Spinal cord (tissue), 10 donors: ENCODE data around the gene SCN10A. TPM values are rescaled to one million over a fixed set of nuclear protein-coding genes. Genes with fewer than 3 reads are reported as not detected.

Experiments used
- DNase-seq, 6 donors: peaks; one replicate each; pipeline versions ENCODE4 v3.0.0 to v3.0.0-alpha.2; 2013 to 2015; ENCODE audit warnings: low spot score in 6 of 6, low read depth in 4 of 6
- H3K27ac ChIP-seq: one replicate; pipeline ENCODE4 v1.5.1; 2013; ENCODE audit warnings: low read depth, low read length, control low read depth
- H3K27me3 ChIP-seq: one replicate; pipeline ENCODE4 v1.6.1; 2013; ENCODE audit warnings: low read length; ENCODE audit not compliant: control insufficient read depth, insufficient read depth
- H3K36me3 ChIP-seq: one replicate; pipeline ENCODE4 v1.6.1; 2013; ENCODE audit warnings: low read length; ENCODE audit not compliant: control insufficient read depth, insufficient read depth
- H3K4me1 ChIP-seq: one replicate; pipeline ENCODE4 v1.6.1; 2013; ENCODE audit warnings: low read length; ENCODE audit not compliant: control insufficient read depth, insufficient read depth
- H3K4me3 ChIP-seq: one replicate; pipeline ENCODE4 v1.5.1; 2013; ENCODE audit warnings: low read depth, low read length, control low read depth
- H3K9me3 ChIP-seq: one replicate; pipeline ENCODE4 v1.6.1; 2013; ENCODE audit warnings: low read length; ENCODE audit not compliant: control insufficient read depth, insufficient read depth
- WGBS: methylation state at CpG from one replicate; pipeline ENCODE4 v1.1.5; 2013; ENCODE audit warnings: missing lambda C conversion rate; ENCODE audit not compliant: insufficient coverage; 5-methylcytosine and 5-hydroxymethylcytosine counted together
- polyA plus RNA-seq, 2 donors: library from polyadenylated mRNA; unstranded; fragments of 120-200 nt; gene quantifications; one replicate each; pipeline ENCODE4 v1.2.1, GENCODE V29; 2013; ENCODE audit not compliant: insufficient read length in 2 of 2
- total RNA-seq, 2 donors: library from RNA; depleted of rRNA in 1 of 2; stranded (reverse); fragments of 120-200 nt in 1 of 2; fragments of >200 nt in 1 of 2; gene quantifications; one replicate each; pipeline versions ENCODE4 v1.2.3 to v1.2.4, GENCODE V29; 2013 to 2014
- donor health status: healthy.

Gene SCN10A
- total and polyA plus RNA-seq, 4 donors = 0.03 to 9.2 (median 0.08) TPM

DNA sequence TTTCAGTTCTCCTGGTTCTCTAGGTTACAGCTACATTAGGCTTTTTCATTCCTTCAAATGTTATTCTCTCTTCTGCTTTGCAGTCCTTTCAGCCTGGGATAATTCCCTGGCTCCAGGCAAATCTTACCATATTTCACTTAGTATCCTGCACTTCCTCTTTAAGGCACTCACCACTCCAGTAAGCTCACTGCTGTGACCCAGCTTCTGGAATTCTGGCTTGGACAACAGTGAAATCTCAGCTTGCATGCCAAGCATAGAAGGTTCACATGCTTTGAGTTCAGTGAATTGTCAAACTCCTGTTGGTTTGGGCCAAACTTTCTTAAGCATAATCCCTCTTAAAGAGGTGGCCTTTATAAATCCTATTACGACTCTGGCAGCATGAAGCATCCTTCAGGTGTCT, 69.4 kb downstream of the SCN10A start:
- Histone ChIP-seq H3K4me3 (no peak overlapping the region), H3K9me3 (no peaks in the 10 kb centered on the region), H3K27me3 (no peaks in the 10 kb centered on the region), H3K4me1 (no peaks in the 10 kb centered on the region), H3K36me3 (no peaks in the 10 kb centered on the region), H3K27ac (no peak overlapping the region)
- no peak for DNase-seq
- no CpG with 5 or more reads among the region's 1 CpG for WGBS

DNA sequence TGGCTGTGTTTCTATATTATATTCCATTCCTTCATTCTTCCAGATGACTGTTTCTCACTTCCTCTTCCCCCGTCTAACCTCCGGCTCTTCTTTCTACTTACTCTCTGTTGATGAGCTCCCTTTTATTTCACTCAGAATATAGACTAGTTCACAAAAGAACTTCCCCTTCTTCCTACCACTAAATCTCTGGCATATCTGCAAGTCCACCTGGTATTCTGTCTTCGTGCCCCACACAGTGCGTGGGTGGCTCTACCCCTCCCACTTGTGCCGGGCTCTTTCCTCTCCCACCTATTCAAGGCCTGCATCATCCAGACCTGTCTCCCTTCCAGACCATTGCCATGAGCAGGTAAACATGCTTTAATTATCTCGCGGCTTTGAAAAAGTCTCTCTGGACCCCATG, 73.0 kb downstream of the SCN10A start:
- Histone ChIP-seq H3K4me3 (no peak overlapping the region), H3K27me3 (no peaks in the 10 kb centered on the region), H3K9me3 (no peaks in the 10 kb centered on the region), H3K4me1 (no peaks in the 10 kb centered on the region), H3K36me3 (no peaks in the 10 kb centered on the region), H3K27ac (no peak overlapping the region)
- no peak for DNase-seq
- 87% methylated on average over 7 of the region's 7 CpGs for WGBS

DNA sequence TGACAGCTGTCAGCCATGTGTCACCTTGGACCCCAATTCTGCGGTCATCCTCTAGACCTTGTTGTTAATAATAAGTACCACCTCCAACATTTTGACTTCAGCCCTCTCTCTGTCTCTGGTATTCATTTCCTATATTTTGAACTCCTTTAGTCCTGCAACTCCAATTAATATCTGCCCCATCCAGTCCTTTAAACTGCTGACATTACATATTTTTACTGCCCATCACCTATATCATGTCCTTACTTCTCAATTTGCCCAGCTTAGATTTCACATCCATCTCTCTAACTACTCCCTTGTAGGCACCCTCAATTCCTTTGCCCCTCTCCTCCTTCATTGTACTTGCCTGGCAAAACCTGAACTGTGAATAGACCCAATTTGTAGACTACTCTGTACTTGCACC, 73.5 kb downstream of the SCN10A start:
- H3K9me3 ChIP-seq = no peaks in the 10 kb centered on the region
- no peaks in the 10 kb centered on the region for H3K4me1 ChIP-seq
- no peak overlapping the region for H3K4me3 ChIP-seq
- 100% methylated on average over 1 of the region's 1 CpG for WGBS
- no peak overlapping the region for H3K27ac ChIP-seq
- no peaks in the 10 kb centered on the region for H3K27me3 ChIP-seq
- DNase-seq = no peak
- no peaks in the 10 kb centered on the region for H3K36me3 ChIP-seq

DNA sequence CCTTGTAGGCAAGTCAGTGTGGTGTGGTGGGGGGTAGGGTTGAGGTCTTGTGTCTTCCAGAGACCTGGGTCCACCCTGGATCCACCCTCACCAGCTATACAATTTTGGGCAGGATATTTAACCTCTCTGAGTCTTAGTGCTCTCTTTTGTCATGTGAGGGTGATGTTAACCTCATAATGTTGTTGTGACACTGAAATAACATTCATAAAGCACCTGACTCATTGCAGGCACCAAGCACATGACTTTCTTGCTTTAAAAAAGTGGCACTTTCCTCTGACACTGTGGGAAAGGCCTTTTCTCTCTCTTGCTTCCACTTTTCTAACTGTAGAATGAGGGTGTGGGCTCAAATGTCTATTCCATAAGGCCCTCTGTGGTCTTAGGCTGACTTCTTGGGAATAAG, 75.5 kb downstream of the SCN10A start:
- no peak for DNase-seq
- no peaks in the 10 kb centered on the region for H3K36me3 ChIP-seq
- no peaks in the 10 kb centered on the region for H3K9me3 ChIP-seq
- no peak overlapping the region for H3K27ac ChIP-seq
- H3K4me1 ChIP-seq = no peaks in the 10 kb centered on the region
- H3K27me3 ChIP-seq = no peaks in the 10 kb centered on the region
- H3K4me3 ChIP-seq = no peak overlapping the region

DNA sequence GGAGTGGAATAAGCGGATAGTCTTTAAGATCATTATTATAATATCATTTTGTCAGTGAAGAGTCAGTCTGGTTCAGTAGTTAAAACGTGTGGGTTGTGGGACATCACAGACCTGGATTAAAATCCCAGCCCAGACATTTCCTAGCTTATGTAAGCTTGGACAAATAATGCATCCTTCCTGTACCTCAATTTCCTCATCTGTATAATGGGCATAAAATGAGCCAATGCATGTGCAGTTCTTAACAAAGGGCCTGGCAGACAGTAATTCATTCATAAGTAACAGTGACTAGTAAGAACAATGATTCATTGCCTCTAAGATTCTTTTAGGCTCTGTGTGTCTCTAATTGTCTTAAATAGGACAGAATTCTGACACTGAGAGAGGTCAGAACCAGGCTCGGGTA, 76.1 kb downstream of the SCN10A start:
- DNase-seq = no peak
- no peak overlapping the region for H3K4me3 ChIP-seq
- no peaks in the 10 kb centered on the region for H3K36me3 ChIP-seq
- no CpG with 5 or more reads among the region's 3 CpGs for WGBS
- H3K9me3 ChIP-seq = no peaks in the 10 kb centered on the region
- H3K27me3 ChIP-seq = no peaks in the 10 kb centered on the region
- no peak overlapping the region for H3K27ac ChIP-seq
- no peaks in the 10 kb centered on the region for H3K4me1 ChIP-seq

DNA sequence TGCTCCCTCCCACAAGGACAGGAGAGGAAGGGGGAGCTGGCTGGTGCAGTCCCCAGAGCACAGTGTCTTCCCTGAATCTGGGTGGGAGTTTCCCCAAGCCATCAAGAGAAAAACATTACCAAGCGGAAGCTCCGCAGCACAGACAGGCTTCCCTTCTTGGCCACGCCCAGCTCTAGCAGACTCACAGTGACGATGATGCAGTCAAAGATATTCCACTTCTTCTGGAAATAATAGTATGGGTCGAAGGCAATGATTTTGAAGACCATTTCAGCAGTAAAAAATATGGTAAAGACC, 76.7 kb downstream of the SCN10A start:
- no peak overlapping the region for H3K27ac ChIP-seq
- WGBS = 86% methylated on average over 2 of the region's 5 CpGs
- no peaks in the 10 kb centered on the region for H3K36me3 ChIP-seq
- no peaks in the 10 kb centered on the region for H3K9me3 ChIP-seq
- no peaks in the 10 kb centered on the region for H3K4me1 ChIP-seq
- no peaks in the 10 kb centered on the region for H3K27me3 ChIP-seq
- no peak for DNase-seq
- H3K4me3 ChIP-seq = no peak overlapping the region

DNA sequence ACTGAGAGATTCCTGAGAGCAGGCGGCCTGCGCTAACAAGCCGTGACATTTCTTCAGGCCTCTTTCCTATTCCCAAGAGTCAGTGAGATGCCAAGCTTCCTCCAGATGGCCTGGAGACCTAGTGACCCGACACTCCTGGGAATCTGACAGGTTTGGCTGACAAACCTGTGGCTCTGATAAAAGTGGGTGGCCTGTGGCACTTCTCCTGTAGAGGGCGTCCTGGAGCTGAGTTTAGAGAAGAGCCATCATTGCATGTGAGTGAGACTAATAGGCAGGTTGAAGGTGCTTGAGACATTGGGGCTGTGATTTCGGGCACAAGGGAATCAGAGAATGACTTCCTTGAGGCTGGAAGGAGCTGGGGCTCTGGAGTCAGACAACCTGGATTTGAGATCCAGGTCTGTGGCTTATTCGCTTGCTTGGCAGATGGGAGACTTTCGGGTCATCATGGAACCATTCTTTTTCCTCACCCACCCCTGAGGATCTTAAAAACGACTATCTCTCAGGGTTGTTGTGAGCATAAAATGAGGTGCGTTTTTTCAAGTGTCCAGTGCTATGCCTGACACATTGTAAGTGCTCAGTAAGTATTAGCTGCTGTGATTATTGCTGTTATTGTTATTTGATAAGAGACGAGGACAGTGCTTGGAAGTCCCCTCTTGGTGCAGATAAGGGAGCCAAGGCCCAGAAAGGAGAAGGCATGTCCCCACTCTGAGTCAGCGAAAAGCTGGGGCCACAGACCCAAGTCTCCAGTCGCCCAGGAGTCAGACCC, 77.2 kb downstream of the SCN10A start:
- Histone ChIP-seq H3K4me1 (no peaks in the 10 kb centered on the region), H3K27me3 (no peaks in the 10 kb centered on the region), H3K9me3 (no peaks in the 10 kb centered on the region), H3K27ac (no peak overlapping the region), H3K4me3 (no peak overlapping the region), H3K36me3 (no peaks in the 10 kb centered on the region)
- DNase-seq = peak in 1 of 6 donors; percentile 3
- WGBS = 51% methylated on average over 8 of the region's 13 CpGs

DNA sequence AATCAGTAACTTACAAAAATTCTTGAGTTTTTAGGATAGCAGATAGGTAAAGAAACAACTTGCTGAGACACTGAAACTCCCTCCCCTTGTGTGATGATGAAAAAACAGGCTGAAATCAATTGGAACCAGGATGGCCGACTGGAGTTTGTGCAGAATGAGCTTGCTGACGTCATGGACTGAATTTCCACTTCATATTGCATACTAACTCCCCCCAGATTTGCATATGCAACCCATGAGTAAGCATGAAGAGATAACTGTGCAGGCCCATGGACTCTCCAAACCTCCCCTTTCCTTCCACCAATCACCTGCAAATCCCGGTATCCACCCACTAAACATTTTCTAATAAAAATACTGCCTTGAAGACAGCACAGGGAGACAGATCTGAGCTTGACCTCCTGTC, 84.5 kb downstream of the SCN10A start:
- no peak for DNase-seq
- Histone ChIP-seq H3K4me1 (no peaks in the 10 kb centered on the region), H3K4me3 (no peak overlapping the region), H3K27me3 (no peaks in the 10 kb centered on the region), H3K36me3 (no peaks in the 10 kb centered on the region), H3K9me3 (no peaks in the 10 kb centered on the region), H3K27ac (no peak overlapping the region)
- WGBS = 67% methylated on average over 3 of the region's 3 CpGs

DNA sequence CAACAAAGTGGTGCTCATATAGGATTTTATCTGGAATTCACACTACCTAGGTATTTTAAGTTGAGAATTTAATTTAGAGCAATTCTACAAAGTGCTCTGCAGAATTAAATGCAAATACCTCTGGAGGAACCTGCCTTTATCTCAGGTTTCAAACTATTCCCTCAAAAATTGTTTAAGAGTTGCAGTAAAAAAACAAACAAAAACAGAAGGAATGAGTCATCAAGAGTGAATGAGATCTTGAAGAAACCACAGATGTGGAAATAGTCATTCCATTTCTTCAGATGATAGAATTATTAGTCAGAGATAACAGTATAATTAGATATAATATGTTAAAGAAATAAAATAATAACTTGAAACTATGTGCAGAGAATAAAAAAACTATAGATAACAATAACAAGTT, 85.7 kb downstream of the SCN10A start:
- Histone ChIP-seq H3K36me3 (no peaks in the 10 kb centered on the region), H3K27ac (no peak overlapping the region), H3K4me3 (no peak overlapping the region), H3K4me1 (no peaks in the 10 kb centered on the region), H3K27me3 (no peaks in the 10 kb centered on the region), H3K9me3 (no peaks in the 10 kb centered on the region)
- no peak for DNase-seq

DNA sequence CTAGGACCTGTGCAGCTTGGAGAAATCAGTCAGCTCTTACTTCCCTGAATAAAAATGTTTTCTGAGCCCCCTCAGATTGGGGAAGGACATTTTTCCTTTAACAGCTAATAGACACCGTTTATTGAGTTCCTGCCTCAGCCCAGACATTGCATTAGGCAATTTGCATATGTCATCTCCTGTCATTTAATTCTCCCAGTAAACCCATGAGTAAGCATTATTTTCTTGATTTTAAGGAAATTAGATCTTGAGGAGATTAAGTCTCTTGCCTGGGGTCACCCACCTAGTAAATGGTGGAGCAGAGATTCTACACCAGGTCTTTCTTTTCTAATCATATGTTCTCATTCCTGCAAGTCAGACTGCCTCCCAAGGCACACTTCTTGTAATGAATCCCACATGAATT, 88.0 kb downstream of the SCN10A start:
- Histone ChIP-seq H3K36me3 (no peaks in the 10 kb centered on the region), H3K4me1 (no peaks in the 10 kb centered on the region), H3K4me3 (no peak overlapping the region), H3K27me3 (no peaks in the 10 kb centered on the region), H3K9me3 (no peaks in the 10 kb centered on the region), H3K27ac (no peak overlapping the region)
- no CpG with 5 or more reads among the region's 1 CpG for WGBS
- no peak for DNase-seq
